T-helper 17 cell (primary cell): ENCODE results near the gene TMEM269. TPM values are rescaled to one million over a fixed set of nuclear protein-coding genes. Genes with fewer than 3 reads are reported as not detected.
"Not testable (repeated sequence)": the region's sequence is repeated elsewhere in the genome, so short reads cannot be mapped to it uniquely, and the experiment has no call there.

Experiments
- ATAC-seq: fragments of 150-1000 bp; cut with Tn5 transposase; 2 replicates; pipeline ENCODE4 v1.10.0; 2021; ENCODE audit warnings: mild to moderate bottlenecking, moderate library complexity
- DNase-seq, 3 donors: peaks; one replicate each; pipeline versions ENCODE4 v3.0.0 to v3.0.0-alpha.2; 2020 to 2021
- H3K9me3 ChIP-seq: one replicate; pipeline ENCODE4 v1.7.0; 2013; ENCODE audit warnings: low read length, mild to moderate bottlenecking; ENCODE audit not compliant: control insufficient read depth, poor library complexity, severe bottlenecking
- H3K27ac Mint-ChIP-seq: one replicate; pipeline ENCODE4 v1.8.0; 2022; ENCODE audit warnings: mild to moderate bottlenecking, moderate library complexity, mixed read lengths
- H3K27me3 Mint-ChIP-seq: one replicate; pipeline ENCODE4 v1.8.0; 2022; ENCODE audit warnings: mixed read lengths
- H3K36me3 Mint-ChIP-seq: one replicate; pipeline ENCODE4 v1.8.0; 2022; ENCODE audit warnings: low read depth, mixed read lengths
- H3K4me1 Mint-ChIP-seq: one replicate; pipeline ENCODE4 v1.8.0; 2022; ENCODE audit warnings: mild to moderate bottlenecking, mixed read lengths
- H3K4me3 Mint-ChIP-seq: one replicate; pipeline ENCODE4 v1.8.0; 2022; ENCODE audit warnings: mild to moderate bottlenecking, moderate library complexity, mixed read lengths
- total RNA-seq, 4 donors: library from RNA in 2 of 4; stranded (reverse) in 2 of 4; gene quantifications; one replicate each; pipeline ENCODE4 v1.2.3 and lab custom pipeline; 2022 to 2026

The TMEM269 gene
- total RNA-seq, 2 donors from 2014 or later = 0.42 to 0.47 TPM

DNA sequence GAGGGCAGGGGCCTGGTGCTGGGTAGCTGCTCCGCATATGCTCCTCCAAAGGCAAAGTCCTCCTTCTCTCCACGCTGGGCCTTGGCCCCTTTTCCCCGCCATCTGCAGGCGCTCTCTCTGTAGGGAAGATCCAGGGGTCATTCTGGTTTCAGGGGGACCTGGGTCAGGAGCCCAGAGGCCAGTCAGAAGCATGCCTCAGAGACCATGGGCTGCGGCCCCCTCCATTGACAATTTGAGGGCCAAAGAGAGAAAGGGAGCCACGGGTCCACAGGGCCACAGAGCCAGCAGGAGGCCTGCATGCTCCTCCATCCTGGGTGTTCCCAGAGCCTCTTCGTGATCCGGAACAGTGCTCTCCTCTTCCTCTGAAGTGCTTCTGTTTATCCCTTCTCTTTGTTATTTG lies 42.6 kb upstream of the TMEM269 start:
- no peaks in the 10 kb centered on the region for H3K36me3 Mint-ChIP-seq
- DNase-seq (no peak), ATAC-seq (no peak)
- H3K9me3 ChIP-seq = no peaks in the 10 kb centered on the region
- H3K4me3 Mint-ChIP-seq = no peak overlapping the region
- peaks cover 6% of the 10 kb centered on the region for H3K4me1 Mint-ChIP-seq
- H3K27ac Mint-ChIP-seq = no peak overlapping the region
- no peaks in the 10 kb centered on the region for H3K27me3 Mint-ChIP-seq

DNA sequence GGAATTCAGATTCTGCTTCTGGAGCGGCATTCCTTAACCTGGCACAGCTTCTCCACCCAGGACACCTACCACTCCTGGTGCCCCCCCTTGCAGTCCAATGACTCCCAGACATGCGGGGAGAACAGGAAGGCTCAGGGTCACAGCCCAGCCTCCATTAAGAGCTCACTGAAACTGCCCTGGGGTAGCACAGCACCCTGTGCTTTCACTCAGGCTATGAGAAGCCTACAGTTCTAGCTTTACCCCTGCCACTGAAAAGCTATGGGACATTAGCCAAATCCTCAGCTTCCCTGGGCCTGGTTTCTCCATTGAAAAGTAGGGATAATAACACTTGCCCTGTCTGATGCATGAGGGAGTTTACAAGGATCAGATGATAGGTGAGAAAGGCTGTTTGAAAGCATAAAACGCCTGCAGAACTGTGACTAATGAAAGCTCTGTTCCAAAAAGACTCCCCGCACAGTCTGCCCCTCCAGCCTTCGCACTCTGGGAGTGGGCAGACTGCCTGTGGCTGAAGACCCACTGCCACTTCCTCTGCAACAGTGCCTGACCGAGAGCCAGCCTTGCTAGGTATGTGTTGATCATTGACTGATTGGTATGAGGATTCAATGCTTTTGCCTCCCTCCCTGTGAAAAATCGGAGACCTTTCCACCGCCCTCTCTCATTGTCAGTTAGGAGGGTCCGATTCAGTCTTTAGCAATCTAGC lies 42.0 kb upstream of the TMEM269 start:
- no peak for ATAC-seq
- Mint-ChIP-seq H3K4me3 (no peak overlapping the region), H3K4me1 (peaks cover 3% of the 10 kb centered on the region), H3K27ac (no peak overlapping the region), H3K36me3 (no peaks in the 10 kb centered on the region), H3K27me3 (no peaks in the 10 kb centered on the region)
- H3K9me3 ChIP-seq = no peaks in the 10 kb centered on the region
- DNase-seq = no peak

DNA sequence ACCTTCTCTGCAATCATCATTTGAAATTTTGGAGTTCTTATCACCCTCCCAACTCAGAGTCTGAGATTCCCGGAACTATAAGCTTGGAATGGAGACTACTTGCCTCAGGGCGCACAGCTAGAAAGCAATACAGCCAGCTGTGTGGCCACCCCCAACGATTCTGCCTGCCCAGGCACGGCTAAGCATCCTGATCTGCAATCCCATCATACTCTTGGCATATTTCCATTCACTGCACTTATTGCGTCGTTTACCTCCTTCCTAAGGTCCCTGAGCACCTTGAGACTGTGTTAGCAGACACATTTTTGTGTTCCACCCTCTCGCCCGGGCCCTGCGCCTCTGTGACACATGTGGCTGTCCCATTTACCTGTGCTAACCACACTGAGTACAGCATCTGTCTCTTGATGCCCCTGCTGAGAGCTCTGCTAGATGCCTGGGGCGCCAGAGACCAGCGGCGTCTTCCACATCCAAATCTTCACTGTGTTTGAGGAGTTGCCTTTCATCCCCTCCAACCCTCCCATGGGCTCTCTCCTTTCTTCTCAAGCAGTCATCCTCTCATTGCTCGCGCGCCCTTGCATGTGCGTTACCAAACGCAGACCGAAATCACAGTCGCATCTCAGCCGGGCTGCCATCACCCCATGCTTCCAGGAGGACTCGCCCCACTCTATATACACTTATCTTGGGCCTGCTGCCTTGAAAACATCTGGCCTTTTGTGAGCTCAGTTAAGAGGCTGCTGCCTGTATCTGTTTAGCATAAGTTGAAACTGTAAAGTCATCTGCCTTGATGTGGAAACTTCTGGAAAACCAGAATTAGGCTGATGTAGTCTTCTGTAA lies 41.3 kb upstream of the TMEM269 start:
- ATAC-seq (no peak), DNase-seq (no peak)
- peak overlapping the region; percentile 43 for H3K27ac Mint-ChIP-seq
- no peaks in the 10 kb centered on the region for H3K36me3 Mint-ChIP-seq
- H3K4me1 Mint-ChIP-seq = peaks cover 3% of the 10 kb centered on the region
- H3K9me3 ChIP-seq = no peaks in the 10 kb centered on the region
- no peak overlapping the region for H3K4me3 Mint-ChIP-seq
- H3K27me3 Mint-ChIP-seq = no peaks in the 10 kb centered on the region

DNA sequence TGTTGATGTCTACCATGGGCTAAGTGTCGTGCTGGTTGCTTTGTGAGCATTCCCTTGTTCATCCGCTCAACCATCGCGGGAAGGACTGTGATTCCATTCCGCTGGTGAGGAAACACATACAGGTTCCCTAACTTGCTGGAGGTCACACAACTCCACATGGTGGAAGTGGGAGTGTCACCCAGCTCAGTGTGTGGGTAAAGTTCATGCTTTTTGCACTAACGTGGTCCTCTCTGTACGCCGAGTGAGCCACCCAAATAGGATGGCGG lies 40.7 kb upstream of the TMEM269 start:
- no peaks in the 10 kb centered on the region for H3K9me3 ChIP-seq
- ATAC-seq = no peak
- Mint-ChIP-seq H3K4me1 (peaks cover 4% of the 10 kb centered on the region), H3K27ac (peak overlapping the region; percentile 43), H3K4me3 (no peak overlapping the region), H3K36me3 (no peaks in the 10 kb centered on the region), H3K27me3 (no peaks in the 10 kb centered on the region)
- no peak for DNase-seq

DNA sequence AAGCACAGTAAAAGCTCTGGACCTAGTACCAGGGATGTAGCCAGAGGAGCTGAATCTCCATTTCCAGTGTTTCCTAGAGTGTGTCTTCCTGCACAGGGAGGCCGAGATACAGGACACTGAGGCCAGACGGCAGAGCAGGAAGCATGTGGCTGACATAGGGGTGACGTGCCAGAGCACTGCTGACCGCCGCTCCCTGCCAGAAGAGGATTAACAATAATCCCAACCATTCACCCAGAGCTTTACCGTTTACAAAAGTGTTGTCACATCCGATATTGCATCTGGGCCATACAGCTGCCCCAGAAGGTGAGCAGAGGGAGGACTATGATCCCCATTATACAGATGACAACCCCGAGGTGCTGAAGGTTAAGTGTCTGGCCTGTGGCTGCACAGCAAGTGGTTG lies 38.9 kb upstream of the TMEM269 start:
- Mint-ChIP-seq H3K4me1 (peaks cover 4% of the 10 kb centered on the region), H3K36me3 (peaks cover 8% of the 10 kb centered on the region), H3K27me3 (no peaks in the 10 kb centered on the region), H3K4me3 (no peak overlapping the region), H3K27ac (no peak overlapping the region)
- ATAC-seq (no peak), DNase-seq (no peak)
- no peaks in the 10 kb centered on the region for H3K9me3 ChIP-seq

DNA sequence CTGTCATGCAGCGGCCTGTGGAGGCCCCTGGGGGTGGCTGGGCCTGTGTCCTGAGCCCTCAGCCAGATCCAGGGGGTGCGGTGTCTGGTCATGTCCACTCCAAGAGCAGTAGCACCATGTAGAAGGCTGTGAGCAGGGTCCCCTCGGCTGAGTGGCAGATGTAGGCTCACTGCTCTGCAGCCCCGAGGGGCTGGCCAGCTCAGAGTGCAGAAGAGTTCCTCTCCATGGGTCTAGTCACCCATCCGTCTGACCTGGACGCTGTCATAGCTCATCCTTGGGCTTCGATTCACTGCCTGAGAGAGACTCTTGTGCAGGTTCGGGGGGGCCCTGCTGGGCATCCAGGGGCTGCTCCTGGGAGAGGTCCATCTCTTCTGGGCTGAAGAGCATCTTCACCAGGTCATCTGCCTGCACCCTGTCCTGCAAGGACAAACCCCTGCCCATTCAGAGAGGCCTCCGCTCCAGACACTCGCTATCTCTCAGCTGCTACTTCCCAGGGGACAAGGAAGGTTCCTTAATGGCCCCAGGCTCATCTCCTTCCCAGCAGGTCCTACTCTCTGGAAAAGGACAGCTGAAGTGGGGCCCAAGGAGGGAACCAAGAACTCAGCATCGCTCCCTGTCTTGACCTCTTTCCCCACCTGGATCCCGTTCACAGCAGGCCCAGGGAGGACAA lies 38.2 kb upstream of the TMEM269 start:
- ATAC-seq (no peak), DNase-seq (no peak)
- no peaks in the 10 kb centered on the region for H3K27me3 Mint-ChIP-seq
- no peak overlapping the region for H3K4me3 Mint-ChIP-seq
- peaks cover 4% of the 10 kb centered on the region for H3K4me1 Mint-ChIP-seq
- peaks cover 8% of the 10 kb centered on the region for H3K36me3 Mint-ChIP-seq
- H3K9me3 ChIP-seq = no peaks in the 10 kb centered on the region
- no peak overlapping the region for H3K27ac Mint-ChIP-seq

DNA sequence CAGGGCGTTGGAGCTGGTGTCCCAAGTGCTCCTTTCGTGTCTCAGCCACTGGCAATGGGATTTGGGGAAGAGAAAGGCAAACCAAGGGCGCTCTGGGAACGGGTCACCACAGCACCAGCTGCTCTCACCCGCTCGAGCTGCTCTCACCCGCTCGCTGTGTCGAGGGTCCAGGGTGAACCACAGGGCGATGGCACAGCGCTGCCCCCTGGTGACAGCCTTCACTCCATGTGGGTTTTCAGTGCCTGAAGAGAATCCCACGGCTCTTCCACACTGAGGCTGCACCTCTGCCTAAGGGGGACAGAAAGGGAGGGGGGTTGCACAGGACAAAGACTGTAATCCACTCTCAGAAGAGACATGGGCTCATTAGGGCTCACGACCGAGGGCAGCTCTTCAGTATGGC lies 37.7 kb upstream of the TMEM269 start:
- DNase-seq (peak; percentile 18 to 39 (median 32)), ATAC-seq (no peak)
- Mint-ChIP-seq H3K4me3 (no peak overlapping the region), H3K36me3 (peaks cover 8% of the 10 kb centered on the region), H3K4me1 (peaks cover 4% of the 10 kb centered on the region), H3K27me3 (no peaks in the 10 kb centered on the region), H3K27ac (no peak overlapping the region)
- no peaks in the 10 kb centered on the region for H3K9me3 ChIP-seq

DNA sequence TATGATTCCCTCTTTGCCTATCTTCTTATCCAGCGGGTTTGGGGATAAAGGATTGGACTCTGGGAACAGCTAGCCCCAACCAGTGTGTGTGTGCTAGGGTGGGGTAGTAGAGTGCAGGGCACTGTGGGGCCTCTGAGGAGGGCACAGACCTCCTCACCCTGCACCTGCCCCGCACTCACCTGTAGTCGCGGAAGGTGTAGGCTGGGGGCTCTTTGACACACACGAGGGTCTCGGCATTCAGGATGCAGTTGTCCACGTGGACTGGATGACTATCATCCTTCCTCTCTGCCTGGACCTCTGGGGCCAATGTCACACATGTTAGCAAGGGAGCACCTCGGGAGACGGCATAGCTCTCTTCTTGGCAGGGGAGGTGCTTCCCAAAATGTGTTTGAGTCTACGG lies 36.8 kb upstream of the TMEM269 start:
- Mint-ChIP-seq H3K36me3 (peaks cover 8% of the 10 kb centered on the region), H3K4me1 (peaks cover 4% of the 10 kb centered on the region), H3K27ac (peak overlapping the region; percentile 49), H3K4me3 (no peak overlapping the region), H3K27me3 (no peaks in the 10 kb centered on the region)
- ATAC-seq (no peak), DNase-seq (no peak)
- no peaks in the 10 kb centered on the region for H3K9me3 ChIP-seq

DNA sequence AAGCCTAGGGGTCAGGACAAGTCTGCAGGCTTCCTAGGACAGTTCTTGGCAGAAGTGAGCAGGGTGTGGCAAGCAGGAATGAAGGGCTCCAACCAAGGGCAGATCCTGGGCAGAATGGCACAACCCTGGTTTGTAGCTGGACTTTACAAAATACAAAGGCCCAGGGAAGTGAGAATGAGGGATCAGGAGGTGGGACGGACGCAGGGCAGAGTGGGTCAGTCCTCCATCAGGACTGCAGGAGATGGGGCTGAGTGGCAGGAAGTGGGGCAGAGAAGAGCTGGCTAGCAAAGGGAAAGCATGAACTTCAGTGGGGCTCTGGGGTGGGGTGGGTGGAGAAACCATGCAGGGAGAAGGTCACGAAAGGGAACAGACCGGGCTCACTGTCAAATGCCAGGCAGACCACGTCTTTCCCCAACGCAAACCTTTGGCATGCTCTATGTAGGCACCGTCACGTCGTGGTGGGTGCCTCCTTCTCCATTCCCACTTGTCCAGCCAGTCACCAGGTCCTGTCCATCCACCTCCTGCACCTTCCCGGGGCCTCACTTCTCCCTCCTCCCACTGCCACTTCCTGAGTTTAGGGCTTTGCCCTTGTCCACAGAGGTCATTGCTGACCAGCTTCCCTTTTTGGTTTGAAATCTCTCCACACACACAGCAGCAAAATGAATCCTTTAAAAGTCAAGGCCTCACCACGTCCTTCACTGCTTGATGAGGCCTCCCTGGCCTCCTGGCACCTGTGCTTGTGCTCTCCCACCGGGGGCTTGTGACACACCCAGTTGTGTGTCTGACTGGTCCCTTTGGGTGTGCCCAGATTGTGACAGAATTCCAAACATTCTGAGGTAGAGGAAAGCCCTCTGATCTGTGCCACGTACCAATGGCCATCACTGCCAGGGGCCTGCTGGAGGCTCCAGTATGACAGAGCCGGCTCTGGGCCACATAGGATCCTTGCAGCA lies 36.1 kb upstream of the TMEM269 start:
- DNase-seq = no peak
- no peaks in the 10 kb centered on the region for H3K9me3 ChIP-seq
- H3K36me3 Mint-ChIP-seq = peaks cover 8% of the 10 kb centered on the region
- peaks cover 2% of the 10 kb centered on the region for H3K4me1 Mint-ChIP-seq
- no peaks in the 10 kb centered on the region for H3K27me3 Mint-ChIP-seq
- H3K27ac Mint-ChIP-seq = peak overlapping the region; percentile 49
- ATAC-seq = no peak
- H3K4me3 Mint-ChIP-seq = no peak overlapping the region

DNA sequence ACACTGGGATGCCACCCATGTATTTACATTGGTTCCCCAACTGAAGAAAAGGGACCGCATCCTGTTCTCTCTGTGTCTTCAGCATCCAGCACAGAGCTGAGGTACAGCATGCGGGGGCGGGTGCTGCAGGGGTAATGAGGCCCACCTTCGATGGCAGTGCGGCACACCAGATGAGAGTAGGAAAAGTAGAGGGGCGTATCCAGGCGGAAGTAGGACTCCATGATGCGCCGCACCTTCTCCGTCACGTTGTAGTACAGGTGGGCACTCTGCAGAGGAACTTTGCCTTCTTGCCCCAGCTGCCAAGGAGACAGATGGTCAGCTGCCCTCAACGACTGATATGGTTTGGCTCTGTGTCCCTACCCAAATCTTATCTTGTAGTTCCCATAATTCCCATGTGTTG lies 34.8 kb upstream of the TMEM269 start:
- no peak overlapping the region for H3K27ac Mint-ChIP-seq
- H3K27me3 Mint-ChIP-seq = no peaks in the 10 kb centered on the region
- peaks cover 13% of the 10 kb centered on the region for H3K36me3 Mint-ChIP-seq
- no peaks in the 10 kb centered on the region for H3K9me3 ChIP-seq
- no peak for ATAC-seq
- peak in 1 of 3 donors; percentile 2 for DNase-seq
- no peak overlapping the region for H3K4me3 Mint-ChIP-seq
- peaks cover 6% of the 10 kb centered on the region for H3K4me1 Mint-ChIP-seq

DNA sequence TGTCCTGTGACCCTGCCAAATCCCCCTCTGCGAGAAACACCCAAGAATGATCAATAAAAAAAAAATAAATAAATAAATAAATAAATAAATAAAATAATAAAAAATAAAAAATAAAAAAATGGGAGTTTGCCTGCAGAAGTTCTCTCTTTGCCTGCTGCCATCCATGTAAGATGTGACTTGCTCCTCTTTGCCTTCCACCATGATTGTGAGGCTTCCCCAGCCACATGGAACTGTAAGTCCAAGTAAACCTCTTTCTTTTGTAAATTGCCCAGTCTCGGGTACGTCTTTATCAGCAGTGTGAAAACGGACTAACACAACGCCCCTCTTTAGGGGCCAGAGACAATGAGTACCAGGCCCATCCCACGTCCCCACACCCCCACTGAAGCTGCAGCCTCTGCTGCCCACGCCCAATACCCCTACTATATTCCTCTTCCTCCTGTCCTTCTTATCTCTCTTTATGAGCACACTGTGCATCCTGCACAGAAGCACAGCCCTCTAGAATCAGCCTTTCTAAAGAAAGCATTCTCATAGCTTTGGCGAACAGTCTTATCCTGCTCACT lies 33.2 kb upstream of the TMEM269 start:
- not testable (repeated sequence) for ATAC-seq, DNase-seq, H3K27ac Mint-ChIP-seq, H3K27me3 Mint-ChIP-seq, H3K4me1 Mint-ChIP-seq, H3K4me3 Mint-ChIP-seq, H3K9me3 ChIP-seq
- peaks cover 15% of the 10 kb centered on the region for H3K36me3 Mint-ChIP-seq

DNA sequence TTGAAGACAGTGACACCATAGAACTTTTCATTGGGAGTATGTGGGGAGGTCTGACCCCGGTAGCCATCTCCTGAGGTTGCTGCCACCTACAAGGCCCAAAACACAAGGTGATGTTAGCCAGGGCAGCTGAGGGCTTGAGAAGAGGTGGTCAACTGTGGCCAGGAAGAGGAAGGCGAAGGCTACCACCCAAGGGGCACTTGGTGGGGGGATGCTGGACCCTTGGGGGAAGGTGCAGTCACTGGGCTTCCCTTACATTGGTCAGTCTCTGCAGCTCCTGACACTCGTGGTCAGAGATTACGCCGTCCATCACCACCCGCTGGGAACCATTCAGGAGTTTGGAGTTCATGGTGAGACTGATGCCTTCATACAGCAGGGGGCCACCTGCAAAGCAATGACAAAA lies 32.5 kb upstream of the TMEM269 start:
- no peak for DNase-seq
- no peak overlapping the region for H3K4me3 Mint-ChIP-seq
- no peaks in the 10 kb centered on the region for H3K9me3 ChIP-seq
- H3K27ac Mint-ChIP-seq = no peak overlapping the region
- peaks cover 12% of the 10 kb centered on the region for H3K4me1 Mint-ChIP-seq
- H3K36me3 Mint-ChIP-seq = peaks cover 20% of the 10 kb centered on the region
- H3K27me3 Mint-ChIP-seq = no peaks in the 10 kb centered on the region
- ATAC-seq = no peak
